Calu3 (cell line): ENCODE data around the gene HOXC4. TPM values are rescaled to one million over a fixed set of nuclear protein-coding genes. Genes with fewer than 3 reads are reported as not detected.

Experiments used
- BruUV-seq: library from RNA; stranded (reverse); fragments of 400-500 nt; replicated peaks from 2 replicates; lab custom pipeline; 2021; lab: Mats Ljungman, UMichigan
- CTCF ChIA-PET: fragments of 300-600 bp; sonication (Branson Sonifier 250); formaldehyde crosslinking; loops from one replicate; lab custom pipeline; 2022; ENCODE audit warnings: antibody characterized with exemption; lab: Charles Lee
- DNase-seq: peaks from one replicate; pipeline ENCODE4 v3.0.0; 2022
- H3K27ac Mint-ChIP-seq: one replicate; pipeline ENCODE4 v1.8.0; 2022; ENCODE audit warnings: mixed read lengths; ENCODE audit not compliant: unreplicated experiment
- H3K27me3 Mint-ChIP-seq: one replicate; pipeline ENCODE4 v1.8.0; 2022; ENCODE audit warnings: mixed read lengths; ENCODE audit not compliant: unreplicated experiment
- H3K36me3 Mint-ChIP-seq: one replicate; pipeline ENCODE4 v1.8.0; 2022; ENCODE audit warnings: mild to moderate bottlenecking, moderate library complexity, mixed read lengths; ENCODE audit not compliant: insufficient read depth, unreplicated experiment
- H3K4me1 Mint-ChIP-seq: one replicate; pipeline ENCODE4 v1.8.0; 2022; ENCODE audit warnings: mild to moderate bottlenecking, low read depth, mixed read lengths; ENCODE audit not compliant: unreplicated experiment
- H3K4me3 Mint-ChIP-seq: one replicate; pipeline ENCODE4 v1.8.0; 2022; ENCODE audit warnings: mild to moderate bottlenecking, low read depth, moderate library complexity, mixed read lengths; ENCODE audit not compliant: unreplicated experiment
- H3K9me3 Mint-ChIP-seq: one replicate; pipeline ENCODE4 v1.8.0; 2022; ENCODE audit warnings: low read depth, mixed read lengths; ENCODE audit not compliant: unreplicated experiment
- intact Hi-C: fragments of 100-400 bp; cut with micrococcal nuclease; formaldehyde crosslinking; loops from one replicate; pipeline ENCODE4 v1.10.0; 2022; ENCODE audit not compliant: unreplicated experiment
- total RNA-seq: library from RNA; stranded (reverse); gene quantifications from 2 replicates; pipeline ENCODE4 v1.2.3, GENCODE V29; 2022
- TF ChIP-seq, protein P1 (sequence below): fragments of 200-600 bp; IDR thresholded peaks from one replicate; pipeline ENCODE4 v1.8.0; 2022; ENCODE audit warnings: antibody characterized with exemption; ENCODE audit not compliant: unreplicated experiment

HOXC4 gene
- total RNA-seq, 1 experiment from 2014 or later = 0.57 TPM

DNA sequence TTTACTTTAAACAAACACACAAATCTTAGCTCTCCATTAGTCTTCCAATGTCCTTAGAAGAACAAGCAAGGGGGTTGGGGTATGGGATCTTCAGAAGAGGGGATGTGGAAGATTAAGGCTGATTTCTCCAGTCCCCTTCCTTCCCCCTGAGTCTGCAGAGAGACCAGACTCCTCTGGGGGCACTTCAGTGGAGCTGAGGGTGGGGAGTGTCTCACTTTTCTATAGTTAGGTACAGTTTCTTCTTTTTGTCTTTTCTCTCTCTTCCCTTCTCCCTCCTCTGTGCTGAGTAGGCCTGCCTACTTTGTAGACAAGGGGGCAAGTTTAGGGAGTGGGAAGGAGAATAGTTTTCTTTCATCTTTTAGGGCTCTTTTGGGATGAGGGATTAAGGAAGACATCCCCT, 2.5 kb downstream of the HOXC4 start:
- Mint-ChIP-seq H3K36me3 (peaks cover 9% of the 10 kb centered on the region), H3K9me3 (no peaks in the 10 kb centered on the region), H3K4me3 (no peak overlapping the region), H3K27ac (no peak overlapping the region), H3K27me3 (peaks cover 98% of the 10 kb centered on the region), H3K4me1 (no peaks in the 10 kb centered on the region)
- TF ChIP-seq, protein P1, sequence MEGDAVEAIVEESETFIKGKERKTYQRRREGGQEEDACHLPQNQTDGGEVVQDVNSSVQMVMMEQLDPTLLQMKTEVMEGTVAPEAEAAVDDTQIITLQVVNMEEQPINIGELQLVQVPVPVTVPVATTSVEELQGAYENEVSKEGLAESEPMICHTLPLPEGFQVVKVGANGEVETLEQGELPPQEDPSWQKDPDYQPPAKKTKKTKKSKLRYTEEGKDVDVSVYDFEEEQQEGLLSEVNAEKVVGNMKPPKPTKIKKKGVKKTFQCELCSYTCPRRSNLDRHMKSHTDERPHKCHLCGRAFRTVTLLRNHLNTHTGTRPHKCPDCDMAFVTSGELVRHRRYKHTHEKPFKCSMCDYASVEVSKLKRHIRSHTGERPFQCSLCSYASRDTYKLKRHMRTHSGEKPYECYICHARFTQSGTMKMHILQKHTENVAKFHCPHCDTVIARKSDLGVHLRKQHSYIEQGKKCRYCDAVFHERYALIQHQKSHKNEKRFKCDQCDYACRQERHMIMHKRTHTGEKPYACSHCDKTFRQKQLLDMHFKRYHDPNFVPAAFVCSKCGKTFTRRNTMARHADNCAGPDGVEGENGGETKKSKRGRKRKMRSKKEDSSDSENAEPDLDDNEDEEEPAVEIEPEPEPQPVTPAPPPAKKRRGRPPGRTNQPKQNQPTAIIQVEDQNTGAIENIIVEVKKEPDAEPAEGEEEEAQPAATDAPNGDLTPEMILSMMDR = no peak
- intact Hi-C loops = no loop called here
- CTCF ChIA-PET = interaction anchor here (0.6 to 0.9 kb wide), 2 partner anchors 133 to 253 kb away, joined by 3 to 6 read pairs; partner anchors contain the start of gene SMUG1
- no TSS peak for BruUV-seq
- DNase-seq = no peak

DNA sequence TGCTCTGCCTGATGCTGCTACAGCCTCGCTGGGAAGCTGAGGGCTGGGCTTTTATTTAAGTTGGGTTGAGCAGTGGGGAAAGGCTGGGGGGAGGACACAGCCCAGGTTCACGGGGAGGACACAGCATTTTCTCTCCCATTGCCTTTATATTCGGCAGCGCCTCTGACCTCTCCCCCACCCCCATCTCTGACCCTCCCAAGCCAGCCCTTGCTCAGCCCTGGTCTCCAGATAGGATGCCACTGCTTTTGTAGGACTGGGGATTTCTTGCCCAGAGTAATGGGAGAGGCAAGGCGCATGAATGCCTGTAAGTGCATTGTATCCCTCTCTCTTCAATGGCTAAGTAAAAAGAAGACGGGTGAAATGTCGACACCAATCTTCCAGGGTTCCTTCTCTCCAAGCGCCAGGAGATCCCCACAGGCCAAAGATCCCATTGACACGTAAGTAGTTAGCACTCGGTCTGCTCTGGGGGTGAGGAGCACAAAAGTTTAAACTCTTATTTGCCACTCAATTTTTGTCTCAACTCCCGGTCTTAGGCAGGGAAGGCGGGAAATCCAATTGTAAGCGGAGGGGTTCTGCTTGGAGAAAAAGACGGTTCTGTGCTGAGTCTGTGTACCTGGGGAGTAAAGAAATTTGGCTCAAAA, 4.6 kb downstream of the HOXC4 start:
- H3K4me1 Mint-ChIP-seq = no peaks in the 10 kb centered on the region
- H3K9me3 Mint-ChIP-seq = no peaks in the 10 kb centered on the region
- BruUV-seq = no TSS peak
- H3K27ac Mint-ChIP-seq = no peak overlapping the region
- peaks cover 99% of the 10 kb centered on the region for H3K27me3 Mint-ChIP-seq
- CTCF ChIA-PET = interaction anchor here (0.6 to 0.9 kb wide), 2 partner anchors 25 to 49 kb away, joined by 3 to 7 read pairs; partner anchors contain the start of genes HOXC5 and HOXC8
- DNase-seq = no peak
- intact Hi-C loops = no loop called here
- H3K36me3 Mint-ChIP-seq = peaks cover 9% of the 10 kb centered on the region
- H3K4me3 Mint-ChIP-seq = no peak overlapping the region
- TF ChIP-seq, protein P1 = no peak

DNA sequence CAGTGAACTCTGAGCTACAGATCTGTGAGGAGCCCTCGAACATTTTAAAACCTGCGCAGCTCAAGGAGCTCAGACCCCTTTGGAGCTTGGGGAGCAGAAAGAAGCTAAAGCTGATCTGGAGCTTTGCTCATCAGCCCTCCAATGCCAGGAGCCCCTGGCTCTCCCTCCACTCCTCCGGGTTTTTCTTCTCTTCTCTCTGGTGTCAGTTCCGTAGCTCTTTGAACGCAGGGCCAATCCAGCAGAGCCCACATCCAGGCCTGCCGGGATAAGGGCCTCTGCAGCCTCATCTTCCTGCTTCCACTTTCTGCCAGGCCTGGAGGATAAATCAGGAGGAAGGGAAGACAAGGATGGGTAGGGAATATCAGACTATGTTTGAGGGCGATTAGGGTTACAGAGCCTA, 6.0 kb downstream of the HOXC4 start:
- H3K4me3 Mint-ChIP-seq = no peak overlapping the region
- no peaks in the 10 kb centered on the region for H3K36me3 Mint-ChIP-seq
- TF ChIP-seq, protein P1 = no peak
- BruUV-seq = no TSS peak
- no peaks in the 10 kb centered on the region for H3K4me1 Mint-ChIP-seq
- H3K27me3 Mint-ChIP-seq = peaks cover 94% of the 10 kb centered on the region
- CTCF ChIA-PET = no interaction called here
- no peak overlapping the region for H3K27ac Mint-ChIP-seq
- intact Hi-C loops = no loop called here
- H3K9me3 Mint-ChIP-seq = no peaks in the 10 kb centered on the region
- DNase-seq = no peak

DNA sequence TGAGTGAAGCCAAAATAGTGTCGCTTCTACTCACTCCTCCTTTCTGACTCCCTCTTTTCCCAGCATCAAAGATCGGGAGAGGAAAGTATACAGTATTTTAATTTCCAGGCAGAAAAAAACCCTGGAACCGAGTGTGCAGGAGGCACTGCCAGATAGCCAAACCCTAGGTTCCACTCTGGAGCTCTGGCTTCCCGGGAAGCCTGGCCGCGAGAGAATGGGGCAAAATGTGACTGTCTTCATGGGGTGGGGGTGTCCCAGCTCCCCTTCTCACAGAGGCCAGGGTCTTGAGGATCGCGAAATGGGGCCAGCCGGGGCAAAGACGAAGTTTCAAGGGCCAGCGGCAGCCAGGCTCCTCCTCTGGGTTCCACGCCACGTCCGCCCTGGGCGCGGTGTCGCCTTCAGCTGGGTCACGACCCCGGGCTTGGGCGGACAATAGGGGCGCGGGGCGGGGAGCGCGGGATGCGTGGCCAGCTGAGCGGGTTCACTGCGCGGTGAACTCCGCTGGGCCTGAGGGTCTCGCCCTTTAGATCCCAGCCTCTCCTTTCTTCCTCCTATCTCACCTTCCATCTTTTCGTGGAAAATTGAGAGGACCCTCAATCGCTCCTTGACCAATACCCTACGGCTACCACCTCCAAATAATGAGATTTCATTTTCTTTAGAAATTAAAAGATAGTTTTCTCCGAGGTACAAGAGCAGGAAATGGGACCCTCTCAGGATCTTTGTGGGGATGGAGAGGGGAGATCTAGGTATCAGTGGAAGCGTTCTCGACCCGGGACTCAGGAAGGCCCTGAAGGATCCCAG, 6.7 kb downstream of the HOXC4 start:
- no TSS peak for BruUV-seq
- TF ChIP-seq, protein P1 = no peak
- CTCF ChIA-PET = interaction anchor here (0.5 kb wide), 1 partner anchor 51 kb away, joined by 8 read pairs; the partner anchor contains the start of gene HOXC8
- Mint-ChIP-seq H3K27me3 (peaks cover 90% of the 10 kb centered on the region), H3K9me3 (no peaks in the 10 kb centered on the region), H3K27ac (no peak overlapping the region), H3K36me3 (no peaks in the 10 kb centered on the region), H3K4me3 (no peak overlapping the region), H3K4me1 (no peaks in the 10 kb centered on the region)
- DNase-seq = no peak
- intact Hi-C loops = no loop called here
